WTC11 (cell line): ENCODE data around the gene NALCN. TPM values are rescaled to one million over a fixed set of nuclear protein-coding genes. Genes with fewer than 3 reads are reported as not detected.

Experiments used
- ATAC-seq: fragments of 200-7000 bp; cut with Tn5 transposase; 2 replicates; pipeline ENCODE4 v1.10.0; 2021; ENCODE audit warnings: mild to moderate bottlenecking, moderate library complexity
- CTCF ChIA-PET: fragments of 300-600 bp; sonication (Branson Sonifier 250); formaldehyde crosslinking; loops from one replicate; lab custom pipeline; 2021; ENCODE audit warnings: antibody characterized with exemption; lab: Charles Lee
- POLR2A ChIA-PET: fragments of 350-600 bp; sonication (Branson Sonifier 250); formaldehyde crosslinking; loops from one replicate; lab custom pipeline; 2021; ENCODE audit warnings: antibody characterized with exemption; lab: Charles Lee
- DNase-seq: peaks from one replicate; pipeline ENCODE4 v3.0.0; 2021; ENCODE audit warnings: low spot score
- H3K27ac Mint-ChIP-seq: 2 replicates; pipeline ENCODE4 v1.8.0; 2021; ENCODE audit warnings: mixed read lengths
- H3K27me3 Mint-ChIP-seq: 2 replicates; pipeline ENCODE4 v1.8.0; 2021; ENCODE audit warnings: low read depth, mild to moderate bottlenecking, moderate library complexity, mixed read lengths
- H3K36me3 Mint-ChIP-seq: 2 replicates; pipeline ENCODE4 v1.8.0; 2021; ENCODE audit warnings: mixed read lengths
- H3K4me1 Mint-ChIP-seq: 2 replicates; pipeline ENCODE4 v1.8.0; 2022; ENCODE audit warnings: mixed read lengths
- H3K4me3 Mint-ChIP-seq: 2 replicates; pipeline ENCODE4 v1.8.0; 2021; ENCODE audit warnings: mild to moderate bottlenecking, moderate library complexity, mixed read lengths
- H3K9me3 Mint-ChIP-seq: 2 replicates; pipeline ENCODE4 v1.8.0; 2021; ENCODE audit warnings: mixed read lengths
- ATF2 ChIP-seq: sonication (generic); formaldehyde crosslinking; IDR thresholded peaks from 2 replicates; pipeline ENCODE4 v1.8.1; 2022; ENCODE audit warnings: low read depth, missing genetic modification reagents, borderline replicate concordance
- CTCF ChIP-seq: fragments of 200-600 bp; IDR thresholded peaks from 2 replicates; pipeline ENCODE4 v1.8.0; 2022; ENCODE audit warnings: antibody characterized with exemption
- IRF2 ChIP-seq: sonication (generic); formaldehyde crosslinking; IDR thresholded peaks from 2 replicates; pipeline ENCODE4 v1.8.0; 2022; ENCODE audit warnings: low read depth, missing genetic modification reagents, borderline replicate concordance
- KAT7 ChIP-seq: sonication (generic); formaldehyde crosslinking; IDR thresholded peaks from 2 replicates; pipeline ENCODE4 v1.8.1; 2023; ENCODE audit warnings: missing genetic modification reagents, mild to moderate bottlenecking, borderline replicate concordance
- NFATC4 ChIP-seq: fragments of 250-450 bp; sonication (Bioruptor Pico); IDR thresholded peaks from 2 replicates; pipeline ENCODE4 v1.9.0; 2021; ENCODE audit warnings: mild to moderate bottlenecking
- PRRX2 ChIP-seq: fragments of 250-450 bp; sonication (Bioruptor Pico); IDR thresholded peaks from 2 replicates; pipeline ENCODE4 v1.8.0; 2021; ENCODE audit warnings: mild to moderate bottlenecking
- STAT6 ChIP-seq: sonication (generic); formaldehyde crosslinking; conservative IDR thresholded peaks from 2 replicates; pipeline ENCODE4 v1.8.1; 2023; ENCODE audit warnings: mild to moderate bottlenecking, low read depth, missing genetic modification reagents, moderate library complexity
- TEAD1 ChIP-seq: sonication (generic); formaldehyde crosslinking; IDR thresholded peaks from 2 replicates; pipeline ENCODE4 v1.8.0; 2022; ENCODE audit warnings: mild to moderate bottlenecking, missing genetic modification reagents
- USF2 ChIP-seq: sonication (generic); formaldehyde crosslinking; IDR thresholded peaks from 2 replicates; pipeline ENCODE4 v1.8.1; 2023; ENCODE audit warnings: mild to moderate bottlenecking, missing genetic modification reagents, moderate library complexity
- ZNF281 ChIP-seq: sonication (generic); formaldehyde crosslinking; IDR thresholded peaks from 2 replicates; pipeline ENCODE4 v1.8.0; 2023; ENCODE audit warnings: mild to moderate bottlenecking, missing genetic modification reagents
- ZNF416 ChIP-seq: fragments of 250-450 bp; sonication (Bioruptor Pico); IDR thresholded peaks from 2 replicates; pipeline ENCODE4 v1.9.0; 2021; ENCODE audit warnings: mild to moderate bottlenecking, inconsistent platforms
- ZNF425 ChIP-seq: fragments of 250-450 bp; sonication (Bioruptor Pico); conservative IDR thresholded peaks from 2 replicates; pipeline ENCODE4 v1.9.0; 2021; ENCODE audit warnings: mild to moderate bottlenecking
- ZNF532 ChIP-seq: fragments of 250-450 bp; sonication (Bioruptor Pico); IDR thresholded peaks from 2 replicates; pipeline ENCODE4 v1.9.0; 2021; ENCODE audit warnings: mild to moderate bottlenecking, borderline replicate concordance
- ZSCAN18 ChIP-seq: fragments of 250-450 bp; sonication (Bioruptor Pico); IDR thresholded peaks from 2 replicates; pipeline ENCODE4 v2.1.2; 2022; ENCODE audit warnings: mild to moderate bottlenecking, moderate library complexity
- total RNA-seq: library from RNA; stranded (reverse); gene quantifications from 3 replicates; pipeline ENCODE4 v1.2.3, GENCODE V29; 2021

Gene NALCN
- total RNA-seq, 1 experiment from 2014 or later = 0.33 TPM

- Mint-ChIP-seq H3K27me3 (no peaks in the 10 kb centered on the region), H3K9me3 (no peaks in the 10 kb centered on the region), H3K4me1 (no peaks in the 10 kb centered on the region), H3K27ac (no peak overlapping the region), H3K36me3 (no peaks in the 10 kb centered on the region), H3K4me3 (no peak overlapping the region)
- ChIA-PET CTCF (no interaction called here), POLR2A (no interaction called here)
- DNase-seq = no peak
- ATAC-seq = no peak
- TF ChIP-seq NFATC4 (CRISPR knock-in tag) = no peak
- TF ChIP-seq KAT7 (CRISPR knock-in tag) = no peak
- TF ChIP-seq ZNF425 (CRISPR knock-in tag) = no peak
- TF ChIP-seq CTCF = no peak
- TF ChIP-seq ZNF532 (CRISPR knock-in tag) = no peak
- no peak for TF ChIP-seq ZSCAN18
- no peak for TF ChIP-seq ZNF281 (CRISPR knock-in tag)
- TF ChIP-seq IRF2 (CRISPR knock-in tag) = no peak
- TF ChIP-seq PRRX2 = no peak
- no peak for TF ChIP-seq USF2 (CRISPR knock-in tag)
- no peak for TF ChIP-seq STAT6 (CRISPR knock-in tag)
- TF ChIP-seq ZNF416 (CRISPR knock-in tag) = no peak
- TF ChIP-seq ATF2 (CRISPR knock-in tag) = no peak
- TF ChIP-seq TEAD1 (CRISPR knock-in tag) = no peak
These were observed 16.9 kb downstream of the NALCN start for GRCh38 chr13:101399365-101399764.
